Urinary bladder (tissue), 4 donors: ENCODE results near the gene SNRPA1. TPM values are rescaled to one million over a fixed set of nuclear protein-coding genes. Genes with fewer than 3 reads are reported as not detected.

Experiments
- DNase-seq: peaks from one replicate; pipeline ENCODE4 v3.0.0-alpha.2; 2015; ENCODE audit errors: extremely low spot score
- H3K27ac ChIP-seq: one replicate; pipeline ENCODE4 v1.5.1; 2013; ENCODE audit warnings: low read depth, mild to moderate bottlenecking, moderate library complexity
- H3K36me3 ChIP-seq: one replicate; pipeline ENCODE4 v1.6.1; 2013; ENCODE audit warnings: mild to moderate bottlenecking, moderate library complexity; ENCODE audit not compliant: insufficient read depth
- H3K4me1 ChIP-seq: one replicate; pipeline ENCODE4 v1.6.1; 2013; ENCODE audit warnings: mild to moderate bottlenecking, moderate library complexity; ENCODE audit not compliant: insufficient read depth
- H3K4me3 ChIP-seq: one replicate; pipeline ENCODE4 v1.5.1; 2013; ENCODE audit warnings: low read depth, low read length
- WGBS: extraction: QIAGEN DNeasy Blood & Tissue Kit; methylation state at CpG from one replicate; pipeline ENCODE4 v1.1.7; 2013; 5-methylcytosine and 5-hydroxymethylcytosine counted together
- polyA plus RNA-seq: library from polyadenylated mRNA; stranded (reverse); fragments of 200-250 nt; gene quantifications from one replicate; pipeline ENCODE4 v1.2.3, GENCODE V29; 2013
- total RNA-seq: library from RNA; depleted of rRNA; stranded (reverse); fragments of >200 nt; gene quantifications from one replicate; pipeline ENCODE4 v1.2.3, GENCODE V29; 2014
- donor health status: healthy with polysubstance abuse.
- donor health status: healthy.

SNRPA1 gene
- total and polyA plus RNA-seq, 2 donors, result 18.5 to 32.2 TPM

GRCh38 chr15:101252836-101253235, 42.2 kb downstream of the SNRPA1 start:
- no peak overlapping the region for H3K27ac ChIP-seq
- no peaks in the 10 kb centered on the region for H3K36me3 ChIP-seq
- H3K4me3 ChIP-seq, result peak overlapping the region; percentile 94
- H3K4me1 ChIP-seq, result no peaks in the 10 kb centered on the region
- 44% methylated on average over 3 of the region's 3 CpGs for WGBS
- DNase-seq, result no peak

GRCh38 chr15:101251830-101252820, 42.9 kb downstream of the SNRPA1 start, which contains the start of gene CHSY1:
Gene CHSY1 (minus strand): TSS chr15:101252048. CDS start chr15:101251456, 592 bp downstream.
- DNase-seq, result peak; percentile 78
- WGBS, result under 1% methylated on average over 108 of the region's 108 CpGs
- Histone ChIP-seq H3K4me1 (no peaks in the 10 kb centered on the region), H3K36me3 (no peaks in the 10 kb centered on the region), H3K4me3 (peak within 1 kb of the TSS; percentile 94), H3K27ac (peak within 1 kb of the TSS; percentile 86)

DNA sequence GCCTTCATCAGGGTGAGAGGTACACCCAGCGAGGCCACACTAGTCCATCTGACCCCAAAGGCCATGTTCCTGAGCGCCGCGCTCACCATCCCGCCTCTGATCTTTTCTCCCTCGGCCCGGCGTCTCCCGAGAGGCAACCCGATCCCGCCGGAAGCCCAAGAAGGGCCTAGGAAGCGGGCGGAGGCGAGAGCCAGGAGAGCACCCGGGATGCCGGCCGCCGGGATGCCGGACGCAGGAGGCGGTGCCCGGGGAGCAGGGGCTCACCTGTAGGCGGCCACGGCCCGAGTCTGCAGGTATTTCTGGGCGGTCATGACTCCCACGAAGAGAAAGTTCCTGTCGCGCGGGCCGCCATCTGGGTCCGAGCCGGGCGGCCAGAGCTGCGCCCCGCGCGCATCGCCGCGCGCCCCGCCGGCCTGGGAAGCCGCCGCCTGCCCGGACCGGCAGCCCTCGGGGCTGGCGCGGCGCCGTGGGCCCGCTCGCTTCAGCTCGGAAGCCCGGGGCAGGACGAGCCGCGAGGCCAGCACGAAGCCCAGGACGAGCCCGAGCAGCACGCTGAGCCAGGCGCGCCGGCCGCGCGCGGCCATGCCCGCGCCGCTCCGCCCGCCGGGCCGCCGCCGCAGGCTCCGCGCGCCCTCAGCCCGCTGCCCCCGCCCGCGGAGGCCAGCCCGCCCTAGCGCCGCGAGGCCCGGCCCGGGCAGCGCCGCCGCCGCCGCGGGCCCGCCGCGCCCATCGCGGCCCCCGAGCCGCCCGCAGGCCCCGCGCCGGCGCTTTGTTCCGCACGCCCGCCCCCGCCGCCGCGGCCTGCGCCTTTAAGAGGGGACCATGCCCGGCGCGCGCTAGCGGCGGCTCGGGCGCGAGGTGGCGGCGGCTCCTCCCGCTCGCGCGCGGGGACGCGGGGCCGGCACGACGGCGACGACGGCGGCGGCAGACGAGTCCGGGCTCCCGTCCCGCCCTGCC, 43.9 kb downstream of the SNRPA1 start:
- H3K4me1 ChIP-seq, result no peaks in the 10 kb centered on the region
- WGBS, result under 1% methylated on average over 147 of the region's 150 CpGs
- peak overlapping the region; percentile 94 for H3K4me3 ChIP-seq
- no peak for DNase-seq
- peak overlapping the region; percentile 86 for H3K27ac ChIP-seq
- H3K36me3 ChIP-seq, result no peaks in the 10 kb centered on the region

GRCh38 chr15:101250341-101250831, 44.7 kb downstream of the SNRPA1 start:
- WGBS, result 11% methylated on average over 6 of the region's 6 CpGs
- H3K4me1 ChIP-seq, result no peaks in the 10 kb centered on the region
- H3K27ac ChIP-seq, result no peak overlapping the region
- DNase-seq, result no peak
- H3K36me3 ChIP-seq, result no peaks in the 10 kb centered on the region
- H3K4me3 ChIP-seq, result peak overlapping the region; percentile 94

DNA sequence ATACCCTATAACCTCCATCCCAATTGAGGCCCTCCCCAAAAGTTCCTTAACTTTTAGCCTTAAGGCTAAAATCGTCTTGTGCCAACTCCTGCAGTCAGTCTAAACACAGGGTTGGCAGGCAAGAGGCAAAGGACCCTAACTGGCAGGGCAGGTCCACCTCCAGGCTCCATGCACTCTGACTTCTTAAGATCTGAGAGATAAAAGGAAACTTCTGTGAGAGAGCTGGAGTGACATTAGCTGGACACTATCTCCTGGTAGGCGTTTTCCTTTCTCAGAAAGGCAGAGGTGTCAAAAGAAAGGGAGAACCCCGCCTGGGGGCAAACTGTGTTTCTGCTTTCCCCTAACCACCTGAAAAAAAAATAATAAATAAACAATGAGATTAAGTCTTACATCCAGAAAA, 46.8 kb downstream of the SNRPA1 start:
- WGBS, result 64% methylated on average over 3 of the region's 3 CpGs
- Histone ChIP-seq H3K36me3 (no peaks in the 10 kb centered on the region), H3K27ac (no peak overlapping the region), H3K4me3 (no peak overlapping the region), H3K4me1 (peaks cover 1% of the 10 kb centered on the region)
- DNase-seq, result no peak

DNA sequence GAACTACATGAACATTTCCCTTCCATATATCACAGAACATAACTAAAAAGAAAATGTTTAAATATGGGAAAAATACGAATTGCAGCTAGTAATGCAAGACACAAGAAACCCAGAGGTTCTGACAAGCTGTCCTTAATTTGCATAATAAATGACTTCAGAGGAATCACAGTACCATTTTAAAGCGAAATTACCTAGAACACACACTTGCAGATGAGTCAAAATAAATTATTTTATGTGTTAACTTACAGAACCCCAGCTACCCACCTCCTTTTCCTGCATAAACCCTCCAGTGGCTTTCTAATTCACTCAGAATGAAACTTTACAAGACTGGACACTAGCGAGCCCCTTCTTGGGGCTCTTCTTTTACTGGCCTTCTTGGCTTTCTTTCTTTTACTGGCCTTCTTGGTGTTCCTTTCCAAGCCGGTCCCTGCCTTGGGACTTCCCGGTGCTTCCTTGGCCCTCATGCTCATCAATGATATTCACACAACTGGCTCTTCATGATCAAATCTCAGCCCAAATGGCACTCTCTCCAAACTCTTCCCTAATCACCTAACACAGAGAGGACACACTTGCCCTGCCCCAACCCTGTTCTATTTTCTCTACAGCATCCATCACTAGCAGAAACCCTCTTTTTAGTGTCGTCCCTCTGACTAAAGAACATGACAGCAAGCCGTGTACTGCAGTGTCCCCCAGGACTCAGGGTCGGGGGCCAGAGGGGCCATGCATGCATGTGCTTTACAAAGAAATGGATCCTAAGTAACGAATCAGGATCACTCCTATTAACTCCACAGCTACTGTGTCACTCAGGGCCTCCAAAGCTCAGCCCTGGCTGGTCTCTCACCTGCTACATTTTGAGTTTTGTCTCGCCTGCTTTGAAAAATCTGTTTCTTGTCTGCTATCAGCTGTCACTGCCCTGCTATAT, 48.0 kb downstream of the SNRPA1 start:
- Histone ChIP-seq H3K4me3 (no peak overlapping the region), H3K4me1 (peaks cover 1% of the 10 kb centered on the region), H3K27ac (no peak overlapping the region), H3K36me3 (no peaks in the 10 kb centered on the region)
- WGBS, result 83% methylated on average over 10 of the region's 10 CpGs
- no peak for DNase-seq

- no peak for DNase-seq
- H3K27ac ChIP-seq, result no peak overlapping the region
- H3K4me3 ChIP-seq, result no peak overlapping the region
- H3K4me1 ChIP-seq, result peaks cover 1% of the 10 kb centered on the region
- H3K36me3 ChIP-seq, result no peaks in the 10 kb centered on the region
- 75% methylated on average over 6 of the region's 6 CpGs for WGBS
Observed at GRCh38 chr15:101246391-101246790, 48.7 kb downstream of the SNRPA1 start.

DNA sequence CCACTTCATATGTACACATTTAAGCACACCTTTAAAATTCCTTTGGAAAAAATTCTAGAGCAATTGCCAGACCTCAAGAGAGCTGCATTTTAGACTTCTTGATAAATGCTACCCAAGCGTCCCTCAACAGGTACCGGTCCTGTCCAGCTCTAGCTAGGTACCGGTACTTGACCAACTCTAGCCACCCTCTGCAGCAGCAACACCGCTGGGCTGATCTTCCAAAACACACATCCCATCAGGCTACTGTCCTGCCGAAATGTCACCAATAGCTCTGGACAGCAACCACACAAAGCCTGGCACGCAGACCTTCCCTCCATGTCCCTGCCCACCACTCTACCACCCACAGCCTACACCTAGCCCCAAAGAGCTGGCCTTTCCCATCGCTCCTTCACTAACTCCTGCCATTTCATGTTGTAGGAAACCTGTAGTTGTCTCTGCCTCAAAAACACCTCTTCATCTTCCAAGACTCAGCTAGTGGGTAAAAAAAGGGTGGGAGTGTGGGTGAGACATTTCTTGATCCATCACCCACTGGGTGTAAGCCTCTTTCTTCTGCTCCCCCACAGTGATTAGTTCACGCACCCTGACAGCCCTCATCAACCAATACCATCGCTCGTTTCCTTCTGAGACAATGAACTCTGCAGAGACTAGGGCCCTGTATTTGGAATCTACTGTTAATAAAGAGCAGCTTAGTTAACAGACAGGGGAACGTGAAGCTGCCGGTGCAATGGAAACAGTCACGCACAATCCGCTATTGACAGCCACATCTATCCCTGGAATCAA, 50.0 kb downstream of the SNRPA1 start:
- no peak for DNase-seq
- no peak overlapping the region for H3K27ac ChIP-seq
- no peaks in the 10 kb centered on the region for H3K36me3 ChIP-seq
- 95% methylated on average over 14 of the region's 14 CpGs for WGBS
- H3K4me1 ChIP-seq, result peaks cover 1% of the 10 kb centered on the region
- no peak overlapping the region for H3K4me3 ChIP-seq

- Histone ChIP-seq H3K4me3 (no peak overlapping the region), H3K27ac (no peak overlapping the region), H3K36me3 (no peaks in the 10 kb centered on the region), H3K4me1 (peaks cover 1% of the 10 kb centered on the region)
- WGBS, result 47% methylated on average over 7 of the region's 7 CpGs
- no peak for DNase-seq
Observed at GRCh38 chr15:101244036-101244781, 50.8 kb downstream of the SNRPA1 start.

DNA sequence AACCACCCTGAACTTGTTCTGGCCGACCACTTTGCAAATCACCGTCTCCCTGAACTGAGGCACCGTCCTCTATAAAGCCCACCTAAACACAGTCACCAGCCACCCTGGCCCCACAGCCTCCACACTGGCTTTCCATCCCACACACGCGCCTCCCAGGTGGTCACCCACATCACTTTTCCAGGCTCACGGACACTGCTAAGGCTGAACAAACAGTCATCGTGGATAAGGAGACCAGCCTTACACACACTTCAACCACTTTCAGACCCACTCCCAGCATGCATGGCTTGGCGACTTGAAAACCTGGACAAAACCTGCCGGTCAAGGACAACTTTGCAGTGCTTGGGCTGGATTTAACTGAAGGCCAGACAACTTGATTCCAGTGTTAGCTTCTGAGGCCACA, 51.6 kb downstream of the SNRPA1 start:
- Histone ChIP-seq H3K36me3 (no peaks in the 10 kb centered on the region), H3K27ac (no peak overlapping the region), H3K4me1 (peaks cover 1% of the 10 kb centered on the region), H3K4me3 (no peak overlapping the region)
- no peak for DNase-seq
- 90% methylated on average over 9 of the region's 9 CpGs for WGBS

- Histone ChIP-seq H3K4me3 (no peak overlapping the region), H3K27ac (no peak overlapping the region), H3K36me3 (no peaks in the 10 kb centered on the region), H3K4me1 (peaks cover 1% of the 10 kb centered on the region)
- no peak for DNase-seq
- WGBS, result 53% methylated on average over 6 of the region's 6 CpGs
Observed at GRCh38 chr15:101242999-101243336, 52.1 kb downstream of the SNRPA1 start.
